Stimulated activated CD8-positive, alpha-beta memory T cell treated with anti-CD3 and anti-CD28 coated beads, Interleukin-15, amount 100 ng/mL, for 1 hour (primary cell): ENCODE data around the gene GSTT4.
"Not testable (repeated sequence)": the region's sequence is repeated elsewhere in the genome, so short reads cannot be mapped to it uniquely, and the experiment has no call there.

Source experiments
- DNase-seq: peaks from one replicate; pipeline ENCODE4 v3.0.0-alpha.2; 2020; ENCODE audit warnings: low read depth

GSTT4 gene

GRCh38 chr22:24005201-24005600 lies at the start of gene GSTT4:
Gene GSTT4, minus strand, starts transcription at chr22:24005453. Its CDS starts 97 bp downstream, at chr22:24005356.
- no peak for DNase-seq

GRCh38 chr22:24054356-24054755 lies 49.1 kb upstream of the GSTT4 start:
- no peak for DNase-seq

GRCh38 chr22:24053481-24054226 lies 48.4 kb upstream of the GSTT4 start:
- DNase-seq, result no peak

GRCh38 chr22:24051568-24051967 lies 46.3 kb upstream of the GSTT4 start:
- no peak for DNase-seq

GRCh38 chr22:24051028-24051427 lies 45.8 kb upstream of the GSTT4 start:
- DNase-seq, result no peak

- no peak for DNase-seq
These were observed 44.7 kb upstream of the GSTT4 start for GRCh38 chr22:24049978-24050377.

GRCh38 chr22:24049211-24049610 lies 44.0 kb upstream of the GSTT4 start:
- DNase-seq, result no peak

- no peak for DNase-seq
These were observed 40.8 kb upstream of the GSTT4 start for GRCh38 chr22:24046024-24046423.

GRCh38 chr22:24043958-24044357 lies 38.7 kb upstream of the GSTT4 start:
- DNase-seq, result no peak

GRCh38 chr22:24043465-24043864 lies 38.2 kb upstream of the GSTT4 start:
- DNase-seq, result not testable (repeated sequence)

GRCh38 chr22:24040946-24041345 lies 35.7 kb upstream of the GSTT4 start:
- no peak for DNase-seq

GRCh38 chr22:24039046-24039445 lies 33.8 kb upstream of the GSTT4 start:
- DNase-seq, result no peak

- DNase-seq, result no peak
These were observed 32.9 kb upstream of the GSTT4 start for GRCh38 chr22:24037851-24038765.

GRCh38 chr22:24035296-24035695 lies 30.0 kb upstream of the GSTT4 start:
- DNase-seq, result no peak

- no peak for DNase-seq
These were observed 28.5 kb upstream of the GSTT4 start for GRCh38 chr22:24033731-24034130.

GRCh38 chr22:24030186-24030702 lies 25.0 kb upstream of the GSTT4 start:
- no peak for DNase-seq

- DNase-seq, result no peak
These were observed 24.1 kb upstream of the GSTT4 start for GRCh38 chr22:24029304-24029703.

- DNase-seq, result no peak
These were observed 23.3 kb upstream of the GSTT4 start for GRCh38 chr22:24028533-24028932.

GRCh38 chr22:24027991-24028390 lies 22.7 kb upstream of the GSTT4 start:
- no peak for DNase-seq

GRCh38 chr22:24027389-24027975 lies 22.2 kb upstream of the GSTT4 start:
- no peak for DNase-seq

GRCh38 chr22:24026733-24027132 lies 21.5 kb upstream of the GSTT4 start:
- no peak for DNase-seq

- no peak for DNase-seq
These were observed 20.8 kb upstream of the GSTT4 start for GRCh38 chr22:24026056-24026455.

- DNase-seq, result no peak
These were observed 20.2 kb upstream of the GSTT4 start for GRCh38 chr22:24025475-24025874.
